Non-pigmented ciliary epithelial cell (primary cell): Measurements from ENCODE around the gene FAM204A.

Experiments used
- DNase-seq: peaks from one replicate; pipeline ENCODE4 v3.0.0-alpha.2; 2010; ENCODE audit warnings: low read depth

The FAM204A gene

GRCh38 chr10:118278649-118279048 is 63.5 kb downstream of the FAM204A start:
- DNase-seq: no peak

GRCh38 chr10:118277871-118278270 is 64.3 kb downstream of the FAM204A start:
- DNase-seq: no peak

- DNase-seq: no peak
These were observed 65.4 kb downstream of the FAM204A start for GRCh38 chr10:118276727-118277126.

- no peak for DNase-seq
These were observed 65.9 kb downstream of the FAM204A start for GRCh38 chr10:118276204-118276603.

GRCh38 chr10:118273662-118274061 is 68.5 kb downstream of the FAM204A start:
- no peak for DNase-seq

- DNase-seq: no peak
These were observed 69.4 kb downstream of the FAM204A start for GRCh38 chr10:118272767-118273166.

GRCh38 chr10:118272149-118272721 is 69.9 kb downstream of the FAM204A start:
- DNase-seq: no peak

GRCh38 chr10:118271671-118272070 is 70.5 kb downstream of the FAM204A start:
- DNase-seq: no peak

- DNase-seq: no peak
These were observed 75.9 kb downstream of the FAM204A start for GRCh38 chr10:118266098-118266748.

GRCh38 chr10:118264838-118265470 is 77.2 kb downstream of the FAM204A start:
- no peak for DNase-seq

GRCh38 chr10:118264252-118264651 is 77.9 kb downstream of the FAM204A start:
- no peak for DNase-seq

- DNase-seq: no peak
These were observed 79.6 kb downstream of the FAM204A start for GRCh38 chr10:118262538-118262937.

GRCh38 chr10:118259288-118259906 is 82.7 kb downstream of the FAM204A start:
- DNase-seq: no peak

GRCh38 chr10:118258285-118258684 is 83.8 kb downstream of the FAM204A start:
- no peak for DNase-seq

GRCh38 chr10:118256825-118257570 is 85.1 kb downstream of the FAM204A start:
- no peak for DNase-seq

GRCh38 chr10:118256209-118256608 is 85.9 kb downstream of the FAM204A start:
- DNase-seq: no peak

- no peak for DNase-seq
These were observed 86.8 kb downstream of the FAM204A start for GRCh38 chr10:118255355-118255754.

GRCh38 chr10:118254654-118255053 is 87.5 kb downstream of the FAM204A start:
- no peak for DNase-seq

- DNase-seq: no peak
These were observed 88.7 kb downstream of the FAM204A start for GRCh38 chr10:118253397-118253796.

- no peak for DNase-seq
These were observed 90.3 kb downstream of the FAM204A start for GRCh38 chr10:118251791-118252190.

GRCh38 chr10:118249714-118250113 is 92.4 kb downstream of the FAM204A start:
- no peak for DNase-seq
